HEK293 (cell line): ENCODE results near the gene RASL10A.
A peak's percentile ranks its signal among the peaks of the same experiment; 100 is the strongest.

Source experiments
- CTCF ChIA-PET: fragments of 350-600 bp; formaldehyde crosslinking; extraction: SDS; loops from one replicate; lab custom pipeline; 2021; ENCODE audit warnings: antibody characterized with exemption; lab: Yijun Ruan, JAX
- POLR2A ChIA-PET: fragments of 300-600 bp; formaldehyde crosslinking; extraction: SDS; loops from one replicate; lab custom pipeline; 2020; ENCODE audit warnings: antibody characterized with exemption, inconsistent platforms; lab: Yijun Ruan, JAX
- H3K27ac ChIP-seq: fragments of 200-500 bp; sonication (Bioruptor generic); 2 replicates; pipeline ENCODE4 v1.5.1; 2014; ENCODE audit warnings: low read depth, low read length, control low read depth, inconsistent platforms; ENCODE audit errors: extremely low read depth
- H3K36me3 ChIP-seq, 2 experiments: fragments of 200-500 bp in 1 of 2; sonication (Bioruptor generic) in 1 of 2; 1 replicate in 1 of 2; 2 replicates in 1 of 2; pipeline ENCODE4 v1.5.1; 2014 to 2017; ENCODE audit warnings: inconsistent platforms in 2 of 2, low read length in 2 of 2; ENCODE audit not compliant: control insufficient read depth in 2 of 2, insufficient read depth in 1 of 2
- H3K4me1 ChIP-seq: fragments of 200-500 bp; sonication (Bioruptor generic); 2 replicates; pipeline ENCODE4 v1.5.1; 2014; ENCODE audit warnings: mild to moderate bottlenecking, low read length, inconsistent platforms; ENCODE audit not compliant: control insufficient read depth, insufficient read depth
- H3K4me3 ChIP-seq: 2 replicates; pipeline ENCODE4 v1.5.1; 2011; ENCODE audit warnings: low read depth, mild to moderate bottlenecking, control low read depth, low read length, moderate library complexity
- H3K9me3 ChIP-seq: fragments of 200-500 bp; sonication (Bioruptor generic); 2 replicates; pipeline ENCODE4 v1.5.1; 2014; ENCODE audit warnings: low read depth, low read length, inconsistent platforms; ENCODE audit not compliant: control insufficient read depth, insufficient read depth
- HIC1 ChIP-seq: fragments of 450-650 bp; formaldehyde crosslinking; IDR thresholded peaks from 2 replicates; pipeline ENCODE4 v1.5.1; 2016; ENCODE audit warnings: missing biosample characterization, missing genetic modification characterization
- KLF16 ChIP-seq: fragments of 450-650 bp; formaldehyde crosslinking; IDR thresholded peaks from 2 replicates; pipeline ENCODE4 v1.5.1; 2017; ENCODE audit warnings: missing biosample characterization, missing genetic modification characterization
- TCF7L2 ChIP-seq: IDR thresholded peaks from 2 replicates; pipeline ENCODE4 v1.6.1; 2011; ENCODE audit warnings: low read depth, mild to moderate bottlenecking, inconsistent platforms, low read length, moderate library complexity, borderline replicate concordance
- ZBTB26 ChIP-seq: fragments of 450-650 bp; formaldehyde crosslinking; optimal IDR thresholded peaks from 2 replicates; pipeline ENCODE3; 2016; ENCODE audit warnings: missing biosample characterization, mild to moderate bottlenecking, missing genetic modification characterization
- ZNF175 ChIP-seq: fragments of 450-650 bp; formaldehyde crosslinking; IDR thresholded peaks from 2 replicates; pipeline ENCODE4 v1.5.1; 2016; ENCODE audit warnings: missing biosample characterization, missing genetic modification characterization
- ZNF184 ChIP-seq: fragments of 450-650 bp; IDR thresholded peaks from 2 replicates; pipeline ENCODE4 v1.5.1; 2018; ENCODE audit warnings: missing biosample characterization, mild to moderate bottlenecking, missing genetic modification characterization
- ZNF19 ChIP-seq: fragments of 450-650 bp; formaldehyde crosslinking; IDR thresholded peaks from 2 replicates; pipeline ENCODE4; 2016; ENCODE audit warnings: missing biosample characterization, missing genetic modification characterization, low read depth
- ZNF221 ChIP-seq: fragments of 450-650 bp; formaldehyde crosslinking; IDR thresholded peaks from 2 replicates; pipeline ENCODE4 v1.5.1; 2017; ENCODE audit warnings: missing biosample characterization, missing genetic modification characterization, borderline replicate concordance
- ZNF324 ChIP-seq: fragments of 450-650 bp; formaldehyde crosslinking; IDR thresholded peaks from 2 replicates; pipeline ENCODE4 v1.5.1; 2016; ENCODE audit warnings: missing biosample characterization, missing genetic modification characterization
- ZNF341 ChIP-seq: fragments of 450-650 bp; formaldehyde crosslinking; IDR thresholded peaks from 2 replicates; pipeline ENCODE4; 2016; ENCODE audit warnings: low read depth, missing biosample characterization, missing genetic modification characterization
- ZNF473 ChIP-seq: fragments of 450-650 bp; formaldehyde crosslinking; IDR thresholded peaks from 2 replicates; pipeline ENCODE4 v1.5.1; 2017; ENCODE audit warnings: missing biosample characterization, missing genetic modification characterization
- ZNF518A ChIP-seq: fragments of 450-650 bp; formaldehyde crosslinking; conservative IDR thresholded peaks from 2 replicates; pipeline ENCODE4 v1.5.1; 2016; ENCODE audit warnings: low read depth, missing biosample characterization, missing genetic modification characterization
- ZNF549 ChIP-seq: fragments of 450-650 bp; IDR thresholded peaks from 2 replicates; pipeline ENCODE4 v1.5.1; 2018; ENCODE audit warnings: missing biosample characterization, missing genetic modification characterization, mild to moderate bottlenecking, inconsistent platforms, moderate library complexity
- ZNF558 ChIP-seq: fragments of 450-650 bp; formaldehyde crosslinking; IDR thresholded peaks from 2 replicates; pipeline ENCODE4 v1.5.1; 2016; ENCODE audit warnings: missing biosample characterization, missing genetic modification characterization
- ZNF600 ChIP-seq: fragments of 450-650 bp; formaldehyde crosslinking; IDR thresholded peaks from 2 replicates; pipeline ENCODE4 v1.5.1; 2016; ENCODE audit warnings: missing biosample characterization, missing genetic modification characterization
- ZSCAN4 ChIP-seq: fragments of 450-650 bp; formaldehyde crosslinking; IDR thresholded peaks from 2 replicates; pipeline ENCODE4 v1.5.1; 2017; ENCODE audit warnings: missing biosample characterization, missing genetic modification characterization
- ZSCAN5A ChIP-seq: fragments of 450-650 bp; formaldehyde crosslinking; IDR thresholded peaks from 2 replicates; pipeline ENCODE4 v1.5.1; 2016; ENCODE audit warnings: missing biosample characterization, missing genetic modification characterization

RASL10A gene

GRCh38 chr22:29302681-29303465, 12.6 kb downstream of the RASL10A start:
- POLR2A ChIA-PET = interaction anchor here (0.6 to 2.1 kb wide), 3 partner anchors 9 to 251 kb away, joined by 3 to 11 read pairs (median 6); partner anchors contain the start of gene THOC5
- Histone ChIP-seq H3K36me3 (peaks cover 12 to 42% of the 10 kb centered on the region in 2 experiments; a peak in 2 of 3 replicates), H3K4me1 (no peaks in the 10 kb centered on the region), H3K9me3 (no peaks in the 10 kb centered on the region), H3K4me3 (no peak overlapping the region), H3K27ac (no peak overlapping the region)
- CTCF ChIA-PET = interaction anchor here (0.6 to 2.5 kb wide), 7 partner anchors 10 to 109 kb away, joined by 3 to 7 read pairs (median 3); no protein-coding TSS in a partner anchor
- TF ChIP-seq KLF16 (tag by site-specific recombination) = no peak
- peak; percentile 31; the same call in 1 of the 2 replicates for TF ChIP-seq ZNF600

GRCh38 chr22:29302402-29302680, 13.2 kb downstream of the RASL10A start:
- TF ChIP-seq ZNF341 = no peak
- TF ChIP-seq ZBTB26 (tag by site-specific recombination) = no peak
- TF ChIP-seq ZNF221 (tag by site-specific recombination) = no peak
- no peak for TF ChIP-seq ZNF175 (tag by site-specific recombination)
- TF ChIP-seq ZNF549 (tag by site-specific recombination) = no peak
- 0 out of 2 replicates have a peak, but pooled peaks have one; percentile 46 for TF ChIP-seq HIC1 (tag by site-specific recombination)
- no peak for TF ChIP-seq ZNF558 (tag by site-specific recombination)
- TF ChIP-seq ZNF184 (tag by site-specific recombination) = no peak
- no peak for TF ChIP-seq ZSCAN4 (tag by site-specific recombination)
- POLR2A ChIA-PET = interaction anchor here (0.6 to 2.1 kb wide), 3 partner anchors 9 to 251 kb away, joined by 3 to 11 read pairs (median 6); partner anchors contain the start of gene THOC5

GRCh38 chr22:29301716-29302401, 13.6 kb downstream of the RASL10A start:
- Histone ChIP-seq H3K4me1 (no peaks in the 10 kb centered on the region), H3K4me3 (no peak overlapping the region), H3K9me3 (no peaks in the 10 kb centered on the region), H3K27ac (no peak overlapping the region), H3K36me3 (peaks cover 21 to 52% of the 10 kb centered on the region in 2 experiments)
- POLR2A ChIA-PET = interaction anchor here (0.5 to 2.1 kb wide), 7 partner anchors 10 to 1365 kb away, joined by 3 to 11 read pairs (median 4); partner anchors contain the start of gene THOC5
- CTCF ChIA-PET = interaction anchor here (2.5 kb wide), 1 partner anchor 11 kb away, joined by 6 read pairs; no protein-coding TSS in a partner anchor
- no peak for TF ChIP-seq TCF7L2
- TF ChIP-seq ZSCAN5A (tag by site-specific recombination) = no peak
- TF ChIP-seq ZNF518A (tag by site-specific recombination) = no peak
- no peak for TF ChIP-seq ZNF473 (tag by site-specific recombination)
- TF ChIP-seq ZNF324 (tag by site-specific recombination) = no peak
- TF ChIP-seq ZNF19 (tag by site-specific recombination) = no peak
- TF ChIP-seq KLF16 (tag by site-specific recombination) = no peak

More at GRCh38 chr22:29302402-29302680, 13.2 kb downstream of the RASL10A start:
- no peaks in the 10 kb centered on the region for H3K4me1 ChIP-seq
- no peak overlapping the region for H3K27ac ChIP-seq
- CTCF ChIA-PET = interaction anchor here (1.3 to 2.5 kb wide), 2 partner anchors 10 to 57 kb away, joined by 6 to 7 read pairs; no protein-coding TSS in a partner anchor
- H3K36me3 ChIP-seq = peaks cover 17 to 47% of the 10 kb centered on the region in 2 experiments
- H3K9me3 ChIP-seq = no peaks in the 10 kb centered on the region
- H3K4me3 ChIP-seq = no peak overlapping the region
